HG03378 (cell line): ENCODE results near the gene VWA1.
"Not testable (repeated sequence)": the region's sequence is repeated elsewhere in the genome, so short reads cannot be mapped to it uniquely, and the experiment has no call there.

Experiments
- ATAC-seq: cut with Tn5 transposase; IDR thresholded peaks from one replicate; pipeline ENCODE4 v1.9.1; 2021; ENCODE audit warnings: mild to moderate bottlenecking, moderate library complexity; ENCODE audit not compliant: unreplicated experiment

VWA1 gene

DNA sequence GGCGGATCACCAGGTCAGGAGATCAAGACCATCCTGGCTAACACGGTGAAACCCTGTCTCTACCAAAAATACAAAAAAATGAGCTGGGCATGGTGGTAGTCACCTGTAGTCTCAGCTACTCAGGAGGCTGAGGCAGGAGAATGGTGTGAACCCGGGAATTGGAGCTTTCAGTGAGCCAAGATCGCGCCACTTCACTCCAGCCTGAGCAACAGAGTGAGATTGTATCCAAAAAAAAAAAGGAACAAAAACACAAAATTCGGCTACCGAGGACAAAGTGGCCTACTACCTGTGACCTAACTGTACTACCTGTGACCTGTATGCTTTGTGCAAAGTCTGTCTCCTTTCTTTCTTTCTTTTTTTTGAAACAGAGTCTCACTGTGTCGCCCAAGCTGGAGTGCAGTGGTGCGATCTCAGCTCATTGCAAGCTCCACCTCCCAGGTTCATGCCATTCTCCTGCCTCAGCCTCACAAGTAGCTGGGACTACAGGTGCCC lies 32.5 kb upstream of the VWA1 start:
- not testable (repeated sequence) for ATAC-seq

DNA sequence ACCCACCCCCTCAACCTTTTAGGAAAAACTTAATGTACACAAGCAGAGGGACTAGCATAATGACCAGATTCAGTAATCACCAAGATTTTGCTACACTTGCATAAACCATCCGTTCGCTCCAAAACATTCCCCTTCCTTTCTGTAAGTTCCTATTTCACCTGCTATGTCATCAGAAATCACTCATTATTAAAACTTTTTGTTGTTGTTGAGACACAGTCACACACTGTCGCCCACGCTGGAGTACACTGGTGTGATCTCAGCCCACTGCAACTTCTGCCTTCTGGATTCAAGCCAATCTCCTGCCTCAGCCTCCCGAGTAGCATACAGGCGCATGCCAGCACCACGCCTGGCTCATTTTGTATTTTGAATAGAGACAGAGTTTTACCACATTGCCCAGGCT lies 31.8 kb upstream of the VWA1 start:
- no peak for ATAC-seq

DNA sequence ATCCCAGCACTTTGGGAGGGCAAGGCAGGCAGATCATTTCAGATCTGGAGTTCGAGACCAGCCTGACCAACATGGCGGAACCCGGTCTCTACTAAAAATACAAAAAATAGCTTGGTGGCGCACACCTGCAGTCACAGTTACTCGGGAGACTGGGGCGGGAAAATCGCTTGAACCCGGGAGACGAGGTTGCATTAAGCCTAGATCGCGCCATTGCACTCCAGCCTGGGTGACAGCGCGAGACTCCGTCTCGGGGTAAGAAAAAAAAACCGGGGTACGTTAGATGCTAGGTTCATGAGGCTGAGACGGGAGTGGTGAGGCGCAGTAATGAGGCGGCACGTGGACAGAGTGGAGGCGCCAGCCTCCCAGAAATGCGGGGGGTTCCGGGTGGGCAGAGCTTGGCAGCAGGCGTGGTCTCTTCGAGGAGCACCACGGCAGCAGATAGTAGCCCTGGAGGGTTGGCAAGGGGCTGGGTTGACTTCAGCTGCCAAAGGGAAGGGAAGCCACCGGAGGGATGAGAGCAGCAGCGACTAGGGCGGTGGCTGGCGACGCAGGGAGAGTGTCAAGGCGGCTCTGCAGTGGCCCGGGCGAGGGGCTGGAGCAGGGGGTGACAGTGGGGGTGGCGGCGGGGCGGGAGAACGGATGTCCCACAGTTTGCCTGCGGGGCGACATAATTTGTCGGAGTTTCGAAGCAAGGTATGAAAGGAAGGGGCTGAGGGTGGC lies 29.2 kb upstream of the VWA1 start:
- no peak for ATAC-seq

DNA sequence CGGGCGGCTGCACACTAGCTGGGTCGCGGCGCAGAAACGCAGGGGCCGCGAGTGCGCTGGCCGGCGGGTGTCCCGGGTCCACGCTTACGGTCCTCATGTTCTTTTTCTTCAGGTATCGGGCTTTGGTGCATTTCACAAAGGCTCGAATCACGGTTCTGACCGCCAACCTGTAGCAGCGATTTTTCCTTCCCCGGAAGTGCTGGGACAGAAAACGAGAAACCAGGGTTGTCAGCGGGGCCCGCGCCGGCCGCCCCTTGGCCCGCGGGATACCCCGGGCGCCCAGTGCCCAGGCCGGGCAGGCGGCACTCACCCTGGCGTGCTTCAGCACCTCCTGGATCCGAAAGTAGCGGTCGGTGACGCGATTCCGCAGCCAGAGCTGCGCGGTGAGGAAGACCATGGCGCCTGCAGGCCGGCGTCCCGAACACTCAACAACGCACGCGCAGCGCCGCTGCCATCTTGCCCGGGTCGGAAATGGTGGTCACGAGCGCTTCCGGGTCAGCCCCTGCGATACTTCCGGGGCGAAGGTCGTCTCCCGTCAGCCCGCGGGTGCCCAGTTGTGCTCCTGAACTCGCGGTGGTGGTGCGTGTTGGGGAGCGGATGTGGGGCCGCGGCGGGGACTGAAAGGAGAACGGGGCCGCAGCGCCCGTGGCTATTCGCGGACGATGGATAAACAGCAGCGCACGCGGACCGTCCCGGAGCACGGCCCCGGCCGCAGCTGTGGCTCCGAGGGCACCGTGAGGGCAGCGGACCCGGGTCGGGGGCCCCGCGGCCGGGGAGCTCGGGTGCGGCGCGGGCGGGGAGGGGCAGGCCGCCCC lies 28.5 kb upstream of the VWA1 start, which contains the start of gene MRPL20:
Gene MRPL20, minus strand, starts transcription at position 473 of the 815 bp plus-strand sequence. Its CDS starts 76 bp downstream, at position 397.
- peak; percentile 68 for ATAC-seq

DNA sequence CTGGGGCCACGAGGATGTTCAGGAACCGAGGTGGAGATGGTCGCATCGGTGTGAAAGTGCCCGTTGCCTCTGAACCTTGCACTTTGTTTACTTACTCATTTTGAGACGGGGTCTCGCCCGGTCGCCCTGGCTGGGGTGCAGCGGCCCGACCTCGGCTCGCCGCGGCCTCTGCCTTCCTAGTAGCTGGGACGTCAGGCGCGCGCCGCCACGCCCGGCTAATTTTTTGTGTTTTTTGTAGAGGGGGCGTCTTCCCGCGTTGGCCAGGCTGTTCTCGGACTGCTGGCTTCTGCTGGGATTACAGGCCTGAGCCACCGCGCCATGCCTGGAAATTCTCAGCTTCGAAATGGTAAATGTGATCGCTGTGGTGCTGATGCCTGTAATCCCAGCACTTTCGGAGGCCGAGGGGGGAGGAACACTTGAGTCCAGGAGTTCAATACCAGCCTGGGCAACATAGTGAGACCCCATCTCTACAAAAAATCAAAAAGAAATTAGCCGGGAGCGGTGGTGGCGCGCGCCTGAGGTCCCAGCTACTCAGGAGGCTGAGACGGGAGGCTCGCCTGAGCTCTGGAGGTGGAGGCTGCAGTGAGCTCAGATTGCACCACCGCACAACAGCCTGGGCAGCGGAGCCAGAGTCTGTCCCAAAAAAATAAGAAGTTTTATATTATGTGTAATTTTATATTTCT lies 27.7 kb upstream of the VWA1 start:
- no peak for ATAC-seq

DNA sequence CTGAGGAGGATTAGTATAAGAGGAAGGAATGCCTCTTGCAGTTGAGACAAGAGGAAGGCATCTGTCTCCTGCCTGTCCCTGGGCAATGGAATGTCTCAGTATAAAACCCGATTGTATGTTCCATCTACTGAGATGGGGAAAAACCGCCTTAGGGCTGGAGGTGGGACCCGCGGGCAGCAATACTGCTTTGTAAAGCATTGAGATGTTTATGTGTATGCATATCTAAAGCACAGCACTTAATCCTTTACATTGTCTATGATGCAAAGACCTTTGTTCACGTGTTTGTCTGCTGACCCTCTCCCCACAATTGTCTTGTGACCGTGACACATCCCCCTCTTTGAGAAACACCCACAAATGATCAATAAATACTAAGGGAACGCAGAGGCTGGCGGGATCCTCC lies 25.3 kb upstream of the VWA1 start:
- not testable (repeated sequence) for ATAC-seq

DNA sequence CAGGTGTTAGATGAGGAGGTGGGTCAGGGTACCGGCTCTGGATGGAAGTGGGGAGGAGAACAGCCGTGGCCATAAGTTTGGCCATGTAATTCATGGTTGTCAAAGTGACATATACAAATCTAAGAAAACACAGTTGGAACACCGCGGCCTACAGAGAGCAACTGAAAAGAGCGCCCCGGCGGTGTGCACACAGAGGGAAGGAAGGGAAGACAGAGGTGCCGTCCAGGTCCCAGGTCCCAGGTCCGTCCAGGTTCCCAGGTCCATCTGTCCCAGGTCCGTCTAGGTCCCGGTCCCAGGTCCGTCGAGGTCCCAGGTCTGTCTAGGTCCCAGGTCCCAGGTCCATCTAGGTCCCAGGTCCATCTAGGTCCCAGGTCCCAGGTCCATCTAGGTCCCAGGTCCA lies 23.9 kb upstream of the VWA1 start:
- ATAC-seq, result no peak

DNA sequence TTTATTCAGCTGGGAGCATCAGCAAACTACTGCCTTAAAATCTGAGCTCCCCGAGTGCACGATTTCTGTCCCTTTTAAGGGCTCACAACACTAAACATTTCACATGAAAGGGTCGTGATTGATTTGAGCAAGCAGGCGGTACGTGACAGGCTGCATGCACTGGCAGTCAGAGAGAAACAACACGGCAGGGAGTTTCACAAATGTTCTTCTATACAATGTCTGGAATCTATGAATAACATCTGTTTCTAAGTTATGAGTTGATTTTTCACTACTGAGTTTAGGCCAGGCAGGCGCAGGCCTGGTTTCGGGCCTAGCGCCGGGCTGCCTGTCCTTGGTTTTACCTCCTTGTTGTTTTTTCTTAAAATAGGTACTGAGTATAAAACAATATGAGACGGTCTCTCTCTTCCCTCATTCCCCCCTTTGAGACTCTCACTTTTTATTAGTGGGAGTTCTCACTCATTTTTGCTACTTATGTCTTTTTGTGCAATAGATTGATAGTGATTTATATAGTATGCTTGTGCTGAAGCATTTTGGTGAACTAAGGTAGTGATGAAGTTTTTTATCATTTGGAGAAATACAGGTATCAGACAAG lies 23.1 kb upstream of the VWA1 start:
- ATAC-seq, result not testable (repeated sequence)

DNA sequence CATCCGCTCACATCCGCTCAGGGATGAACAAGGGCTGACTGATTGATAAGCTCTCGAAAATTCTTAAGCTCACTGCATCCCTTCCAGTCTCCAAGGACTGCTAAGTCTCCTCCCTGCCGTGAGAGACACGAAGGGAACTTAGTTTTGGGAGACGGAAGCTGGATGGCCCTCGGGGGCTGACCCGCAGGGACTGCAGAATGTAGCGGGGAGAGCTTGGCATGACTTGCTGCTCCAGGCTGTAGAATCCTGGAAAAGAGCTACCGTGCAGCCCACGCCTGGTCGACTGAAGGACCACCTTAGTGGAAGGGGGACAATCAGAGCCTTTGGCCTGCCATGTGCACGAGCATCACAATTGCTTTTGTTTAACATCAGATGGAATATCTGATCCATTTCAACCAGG lies 19.7 kb upstream of the VWA1 start:
- ATAC-seq, result no peak

DNA sequence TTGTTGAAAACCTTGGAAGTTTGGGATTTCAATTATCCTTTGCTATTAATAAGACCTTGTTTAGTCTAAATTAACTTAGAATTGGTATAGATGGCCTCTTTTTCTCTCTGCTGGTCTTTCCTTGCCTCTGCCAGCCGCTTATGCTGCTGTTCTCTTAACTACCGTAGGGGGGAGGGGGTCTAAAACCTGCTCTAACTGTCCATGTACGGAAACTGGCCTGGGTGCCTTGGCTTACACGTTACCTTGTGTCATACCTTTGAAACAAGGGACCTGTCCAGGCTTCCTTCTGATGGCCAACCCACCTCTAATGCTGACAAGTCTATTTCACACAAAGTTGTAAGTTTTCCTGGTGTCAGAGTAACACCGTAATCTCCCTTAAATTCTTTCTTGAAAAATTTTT lies 18.1 kb upstream of the VWA1 start:
- not testable (repeated sequence) for ATAC-seq

DNA sequence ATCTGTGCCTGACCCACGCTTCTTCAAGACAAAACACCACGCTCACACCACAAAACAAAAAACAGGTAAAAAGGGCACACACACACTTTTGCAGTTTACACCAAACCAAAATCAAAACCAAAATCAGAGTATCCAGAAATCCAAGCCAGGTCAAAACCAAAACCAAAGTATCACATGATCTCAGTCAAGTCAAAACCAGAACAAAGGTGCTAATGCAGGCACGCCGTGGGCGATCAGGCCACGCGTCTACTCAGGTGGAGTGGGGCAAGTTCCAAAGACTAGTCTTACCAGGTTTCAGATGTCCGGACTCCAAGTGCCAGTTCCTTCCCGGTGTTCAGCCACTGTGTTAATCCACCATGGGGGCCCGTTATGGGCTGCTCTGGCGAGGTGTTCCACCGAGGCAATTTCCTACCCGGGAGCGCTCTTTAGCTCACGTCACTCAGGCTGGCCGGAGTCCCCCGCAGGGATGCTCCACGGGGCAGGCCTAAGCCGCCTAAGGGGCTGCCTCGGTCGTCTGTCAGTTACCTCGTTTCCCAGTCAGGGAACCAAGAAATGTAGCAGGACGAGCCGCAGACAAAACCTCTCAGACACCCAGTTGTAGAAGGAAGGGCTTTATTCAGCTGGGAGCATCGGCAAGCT lies 17.5 kb upstream of the VWA1 start:
- not testable (repeated sequence) for ATAC-seq

DNA sequence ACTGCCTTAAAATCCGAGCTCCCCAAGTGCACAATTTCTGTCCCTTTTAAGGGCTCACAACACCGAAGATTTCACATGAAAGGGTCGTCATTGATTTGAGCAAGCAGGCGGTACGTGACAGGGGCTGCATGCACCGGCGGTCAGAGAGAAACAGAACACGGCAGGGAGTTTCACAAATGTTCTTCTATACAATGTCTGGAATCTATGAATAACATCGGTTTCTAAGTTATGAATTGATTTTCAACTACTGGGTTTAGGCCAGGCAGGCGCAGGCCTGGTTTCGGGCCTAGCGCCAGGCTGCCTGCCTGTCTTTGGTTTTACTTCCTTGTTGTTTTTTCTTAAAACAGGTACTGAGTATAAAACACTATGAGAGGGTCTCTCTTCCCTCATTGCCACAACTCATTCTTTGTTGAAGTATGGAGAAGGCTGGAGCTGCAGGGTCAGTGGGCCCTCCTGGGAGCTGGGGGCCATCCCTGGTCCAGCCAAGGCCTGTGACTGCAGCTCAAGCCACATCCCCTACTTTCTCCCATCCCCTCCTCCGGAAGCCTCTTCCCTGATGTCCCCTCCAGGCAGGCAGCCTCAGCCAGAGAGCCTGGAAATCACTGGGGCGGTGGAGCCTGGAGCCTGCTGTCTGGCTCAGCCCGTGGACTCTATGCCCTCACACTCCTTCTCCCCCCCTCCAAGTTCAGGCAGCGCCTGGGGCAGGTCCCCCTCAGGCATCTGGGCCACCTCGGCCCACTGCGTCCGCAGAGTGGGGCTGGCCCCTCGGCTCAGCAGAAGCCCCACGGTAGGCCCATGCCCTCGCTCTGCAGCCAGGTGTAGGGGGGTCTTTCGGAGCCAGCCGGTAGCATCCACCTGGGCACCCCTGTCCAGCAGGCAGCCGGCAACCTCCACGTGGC lies 16.8 kb upstream of the VWA1 start:
- ATAC-seq, result no peak

DNA sequence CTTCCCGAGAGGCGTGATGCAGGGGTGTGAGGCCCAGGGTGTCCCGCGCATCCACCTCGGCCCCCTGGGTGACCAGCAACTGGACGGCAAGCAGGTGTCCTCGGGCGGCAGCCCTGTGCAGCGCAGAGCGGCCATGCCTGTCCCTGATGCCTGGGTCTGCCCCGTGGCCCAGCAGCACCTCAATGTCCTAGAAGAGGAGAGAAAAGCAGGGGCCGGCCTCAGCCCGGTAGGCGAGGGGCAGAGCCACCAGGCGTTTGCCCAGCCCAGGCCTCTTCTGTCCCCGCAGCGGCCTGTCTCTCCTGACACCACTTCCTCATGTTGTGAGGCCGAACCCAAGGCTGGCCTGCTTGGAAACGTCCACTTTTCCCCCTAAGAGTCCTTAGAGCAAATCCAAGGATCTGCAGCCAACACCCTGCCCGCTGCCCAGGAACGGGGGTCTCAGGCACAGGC lies 16.1 kb upstream of the VWA1 start:
- ATAC-seq, result no peak

DNA sequence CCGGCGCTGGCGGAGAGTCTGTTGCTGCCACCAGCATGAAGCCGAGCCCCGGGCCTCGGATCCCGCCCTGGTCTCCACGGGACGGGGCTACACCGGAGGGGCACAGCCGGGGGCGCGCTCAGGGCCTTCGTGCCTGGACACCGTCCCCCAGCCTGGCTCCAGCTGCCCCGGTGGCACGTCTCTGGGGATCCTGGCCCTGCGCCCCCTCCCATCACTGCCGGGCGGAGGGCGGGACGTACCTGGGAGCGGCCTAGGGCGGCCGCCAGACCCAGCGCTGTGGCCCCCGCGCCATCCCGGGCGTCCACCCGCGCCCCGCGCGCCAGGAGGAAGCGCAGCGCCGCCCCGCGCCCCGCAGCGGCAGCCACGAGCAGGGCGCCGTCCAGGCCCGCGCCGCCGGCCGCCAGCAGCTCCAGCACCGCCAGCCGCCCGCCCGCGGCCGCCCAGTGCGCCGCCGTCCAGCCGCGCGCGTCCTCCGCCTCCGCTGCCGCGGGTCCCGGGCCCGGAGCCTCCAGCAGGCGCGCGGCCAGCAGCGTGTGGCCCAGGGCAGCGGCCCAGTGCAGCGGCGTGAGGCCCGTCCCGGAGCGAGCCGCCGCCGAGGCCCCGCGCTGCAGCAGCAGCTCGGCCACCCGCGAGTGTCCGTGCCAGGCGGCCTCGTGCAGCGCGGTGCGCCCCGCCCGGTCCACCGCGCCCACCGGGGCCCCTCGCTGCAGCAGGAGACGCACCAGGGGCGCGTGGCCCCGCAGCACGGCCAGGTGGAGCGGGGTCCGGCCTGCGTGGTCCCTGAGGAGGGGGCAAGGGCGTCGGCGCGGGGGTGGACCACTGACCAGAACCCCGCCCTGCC lies 15.5 kb upstream of the VWA1 start:
- ATAC-seq, result no peak

DNA sequence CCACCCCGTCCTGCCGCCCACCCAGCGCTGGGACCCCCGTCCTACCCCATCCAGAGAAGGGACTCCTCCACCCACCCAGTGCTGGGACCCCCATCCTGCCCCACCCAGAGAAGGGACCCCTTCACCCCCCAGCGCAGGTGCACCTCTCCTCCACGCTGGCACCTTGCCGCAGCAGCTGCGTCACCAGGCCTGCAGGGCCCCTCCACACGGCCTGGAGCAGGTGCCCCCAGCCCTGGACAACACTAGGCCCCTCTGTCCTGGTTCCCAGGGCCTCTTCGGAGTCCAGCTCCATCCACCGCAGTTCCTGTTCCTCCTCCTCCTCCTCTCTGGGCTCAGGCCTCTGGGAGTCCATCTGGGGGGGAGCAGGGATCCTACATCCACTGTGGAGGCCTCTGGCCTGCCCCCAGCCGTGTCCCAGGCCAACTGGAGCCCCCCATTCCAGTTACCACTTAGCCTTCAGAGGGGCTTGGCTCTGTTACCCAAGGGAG lies 14.8 kb upstream of the VWA1 start:
- ATAC-seq, result no peak

DNA sequence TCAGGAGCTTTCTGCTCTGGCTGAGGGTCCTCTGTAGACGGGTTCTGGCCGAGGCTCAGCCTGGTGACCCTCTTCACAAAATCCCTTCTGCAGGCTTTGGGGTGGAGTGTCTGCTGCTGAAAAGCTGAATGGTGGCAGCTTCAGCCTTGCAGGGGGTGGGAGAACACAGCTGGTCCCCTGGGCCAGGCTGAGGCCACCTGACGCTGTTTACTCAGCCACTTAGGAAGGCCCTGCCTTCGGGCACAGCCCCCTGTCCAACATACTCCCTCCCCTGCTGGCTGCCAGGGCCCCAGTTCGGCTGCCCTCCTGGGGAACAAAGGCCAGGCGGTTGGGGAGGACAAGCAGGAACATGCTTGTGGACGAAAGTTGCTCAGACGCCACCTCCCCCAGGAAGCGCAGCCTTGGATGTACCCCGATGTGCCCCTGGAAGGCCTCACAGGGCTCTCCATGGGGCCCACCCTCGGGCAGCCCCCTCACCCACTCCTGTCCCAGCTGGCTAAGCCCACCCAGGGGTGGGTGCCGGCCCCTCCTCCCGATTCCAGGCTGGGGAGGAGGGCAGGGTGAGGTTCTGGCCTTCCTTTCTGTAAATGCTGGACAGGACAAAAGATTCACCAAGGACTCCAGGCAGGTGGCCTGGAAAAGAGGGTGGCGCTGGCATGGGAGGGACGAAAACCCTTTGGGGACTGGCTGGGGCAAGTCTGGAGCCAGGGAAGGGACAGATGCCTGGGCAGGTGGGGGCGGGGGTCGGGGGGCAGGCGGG lies 14.2 kb upstream of the VWA1 start, which contains the start of gene ANKRD65:
Gene ANKRD65, minus strand, starts transcription at position 130 of the 760 bp plus-strand sequence. CDS start 271 bp downstream, outside the sequence.
- ATAC-seq, result no peak

DNA sequence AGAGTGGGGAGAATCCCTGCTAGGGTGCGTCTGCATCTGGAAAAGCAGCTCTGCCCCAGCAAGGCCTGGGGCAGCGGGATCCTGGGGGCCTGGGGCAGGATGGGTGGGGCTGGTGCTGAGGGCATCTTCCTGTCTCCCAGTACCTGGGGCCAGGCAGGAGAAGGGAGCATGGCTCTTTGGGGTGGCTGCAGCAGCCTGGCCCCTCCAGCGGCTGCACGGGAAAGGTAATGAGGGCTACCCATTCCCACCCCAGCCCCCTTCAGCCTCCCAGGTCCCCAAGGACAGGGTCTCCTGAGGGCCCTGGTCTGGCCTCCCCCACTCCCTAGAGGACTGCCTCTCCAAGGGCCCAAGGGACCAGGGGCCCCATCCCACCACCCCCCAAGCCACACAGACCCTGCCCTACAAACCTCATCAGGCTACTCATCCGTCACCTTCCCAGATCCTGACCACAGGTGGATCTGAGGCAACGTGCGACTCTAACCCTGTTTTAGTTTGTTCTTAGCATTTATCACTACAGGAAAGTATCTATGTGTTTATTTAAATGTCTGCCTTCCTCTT lies 13.5 kb upstream of the VWA1 start:
- ATAC-seq, result no peak
